Mesenchymal stem cell (in vitro differentiated cells and primary cell): ENCODE results near the gene IFNA5.

Experiments used
- DNase-seq: peaks from one replicate; pipeline ENCODE4 v3.0.0-alpha.2; 2013
- H2AFZ ChIP-seq: one replicate; pipeline ENCODE4 v1.6.1; 2013; ENCODE audit warnings: low read depth, mild to moderate bottlenecking, control low read depth, inconsistent platforms, low read length, moderate library complexity
- H2AK5ac ChIP-seq: 2 replicates; pipeline ENCODE4 v1.6.1; 2013; ENCODE audit warnings: low read length, moderate library complexity, mild to moderate bottlenecking, inconsistent platforms; ENCODE audit not compliant: severe bottlenecking
- H2BK120ac ChIP-seq: one replicate; pipeline ENCODE4 v1.6.1; 2013; ENCODE audit warnings: low read depth, mild to moderate bottlenecking, inconsistent platforms, low read length, moderate library complexity
- H2BK12ac ChIP-seq, 2 experiments: one replicate each; pipeline ENCODE4 v1.6.1; 2013; ENCODE audit warnings: inconsistent platforms in 2 of 2, low read length in 2 of 2, mild to moderate bottlenecking in 2 of 2, moderate library complexity in 2 of 2, control low read depth in 1 of 2
- H2BK15ac ChIP-seq: one replicate; pipeline ENCODE4 v1.6.1; 2013; ENCODE audit warnings: mild to moderate bottlenecking, low read depth, inconsistent platforms; ENCODE audit not compliant: poor library complexity, severe bottlenecking
- H2BK5ac ChIP-seq: 2 replicates; pipeline ENCODE4 v1.6.1; 2013; ENCODE audit warnings: low read depth, mild to moderate bottlenecking, low read length, control low read depth, inconsistent platforms; ENCODE audit not compliant: poor library complexity, severe bottlenecking
- H3K14ac ChIP-seq, 2 experiments: one replicate each; pipeline ENCODE4 v1.6.1; 2013; ENCODE audit warnings: inconsistent platforms in 2 of 2, low read length in 2 of 2, control low read depth in 1 of 2, mild to moderate bottlenecking in 1 of 2, moderate library complexity in 1 of 2
- H3K18ac ChIP-seq, 2 experiments: one replicate each; pipeline ENCODE4 v1.6.1; 2013; ENCODE audit warnings: inconsistent platforms in 2 of 2, low read length in 2 of 2, control low read depth in 1 of 2, low read depth in 1 of 2, mild to moderate bottlenecking in 1 of 2
- H3K23ac ChIP-seq, 2 experiments: one replicate each; pipeline ENCODE4 v1.6.1; 2013; ENCODE audit warnings: inconsistent platforms in 2 of 2, low read length in 2 of 2, mild to moderate bottlenecking in 2 of 2, moderate library complexity in 2 of 2, control low read depth in 1 of 2
- H3K27ac ChIP-seq: 2 replicates; pipeline ENCODE4 v1.5.1; 2013; ENCODE audit warnings: mild to moderate bottlenecking, moderate library complexity, low read length, control low read depth, inconsistent platforms; ENCODE audit not compliant: poor library complexity, severe bottlenecking
- H3K27me3 ChIP-seq, 2 experiments: 2 replicates each; pipeline versions ENCODE4 v1.6.1 to v1.7.0; 2013; ENCODE audit warnings: low read length in 2 of 2, mild to moderate bottlenecking in 2 of 2, moderate library complexity in 2 of 2, control low read depth in 1 of 2, inconsistent platforms in 1 of 2; ENCODE audit not compliant: control insufficient read depth in 1 of 2, insufficient read depth in 1 of 2
- H3K36me3 ChIP-seq, 2 experiments: 2 replicates each; pipeline versions ENCODE4 v1.6.1 to v1.7.0; 2013; ENCODE audit warnings: low read length in 2 of 2, control low read depth in 1 of 2, inconsistent platforms in 1 of 2, low read depth in 1 of 2, mild to moderate bottlenecking in 1 of 2; ENCODE audit not compliant: insufficient read depth in 2 of 2, control insufficient read depth in 1 of 2
- H3K4ac ChIP-seq, 2 experiments: one replicate each; pipeline ENCODE4 v1.6.1; 2013; ENCODE audit warnings: inconsistent platforms in 2 of 2, low read length in 2 of 2, mild to moderate bottlenecking in 2 of 2, moderate library complexity in 2 of 2, control low read depth in 1 of 2, low read depth in 1 of 2
- H3K4me1 ChIP-seq: 2 replicates; pipeline ENCODE4 v1.6.1; 2013; ENCODE audit warnings: low read depth, low read length, control low read depth; ENCODE audit not compliant: control insufficient read depth, insufficient read depth
- H3K4me2 ChIP-seq: 2 replicates; pipeline ENCODE4 v1.6.1; 2013; ENCODE audit warnings: low read length, mild to moderate bottlenecking, inconsistent platforms; ENCODE audit not compliant: poor library complexity, severe bottlenecking
- H3K4me3 ChIP-seq, 2 experiments: 2 replicates each; pipeline versions ENCODE4 v1.5.1 to v1.7.0; 2013; ENCODE audit warnings: low read length in 2 of 2, mild to moderate bottlenecking in 2 of 2, control low read depth in 1 of 2, low read depth in 1 of 2; ENCODE audit not compliant: insufficient read depth in 1 of 2
- H3K79me1 ChIP-seq: replicated peaks from 2 replicates; pipeline ENCODE4 v1.6.1; 2013; ENCODE audit warnings: mild to moderate bottlenecking, control low read depth, low read length, inconsistent platforms; ENCODE audit not compliant: poor library complexity, severe bottlenecking
- H3K9ac ChIP-seq: 2 replicates; pipeline ENCODE4 v1.7.0; 2013; ENCODE audit warnings: mild to moderate bottlenecking, low read length, moderate library complexity
- H3K9me3 ChIP-seq: 2 replicates; pipeline ENCODE4 v1.7.0; 2013; ENCODE audit warnings: mild to moderate bottlenecking, low read length; ENCODE audit not compliant: control insufficient read depth
- H4K8ac ChIP-seq: one replicate; pipeline ENCODE4 v1.6.1; 2013; ENCODE audit warnings: inconsistent platforms, mild to moderate bottlenecking, low read length, moderate library complexity
- H4K91ac ChIP-seq: one replicate; pipeline ENCODE4 v1.6.1; 2013; ENCODE audit warnings: mild to moderate bottlenecking, low read length, inconsistent platforms
- WGBS: methylation state at CpG from one replicate; pipeline ENCODE4 v1.1.7; 2013; ENCODE audit warnings: mixed read lengths; 5-methylcytosine and 5-hydroxymethylcytosine counted together

Gene IFNA5

DNA sequence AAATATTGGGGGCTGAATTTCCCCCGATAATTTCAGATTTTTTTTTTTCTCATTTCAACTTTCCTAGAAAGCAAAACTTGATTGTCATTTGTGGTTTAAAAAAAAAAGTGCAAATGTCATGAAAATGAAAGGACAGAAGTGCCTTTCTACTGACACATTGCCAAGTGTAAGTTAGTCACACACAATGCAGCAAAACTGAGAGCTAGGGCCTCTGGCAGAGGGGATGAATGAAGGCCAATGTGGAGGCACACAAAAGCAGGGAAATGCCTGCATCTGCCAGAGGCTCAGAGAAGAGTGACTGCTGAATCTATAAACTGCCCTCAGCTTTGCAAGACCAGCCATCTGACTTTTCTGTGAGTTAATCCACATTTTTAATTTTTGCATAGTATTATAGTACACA is 6.8 kb upstream of the IFNA5 start:
- Histone ChIP-seq H3K4ac (no peak overlapping the region), H4K8ac (no peak overlapping the region), H3K9me3 (no peaks in the 10 kb centered on the region), H3K4me3 (no peak overlapping the region), H3K14ac (no peak overlapping the region), H3K4me2 (no peak overlapping the region), H3K23ac (no peak overlapping the region), H3K18ac (no peak overlapping the region), H2AK5ac (no peak overlapping the region), H3K27ac (no peak overlapping the region), H4K91ac (no peak overlapping the region), H2BK12ac (no peak overlapping the region), H2BK120ac (no peak overlapping the region), H3K79me1 (no peaks in the 10 kb centered on the region), H3K36me3 (no peaks in the 10 kb centered on the region), H3K9ac (no peak overlapping the region), H3K4me1 (no peaks in the 10 kb centered on the region), H2AFZ (no peak overlapping the region), H3K27me3 (peaks cover 0 to 5% of the 10 kb centered on the region in 2 experiments), H2BK5ac (no peak overlapping the region), H2BK15ac (no peak overlapping the region)
- no CpG with 5 or more reads among the region's 1 CpG for WGBS
- no peak for DNase-seq

DNA sequence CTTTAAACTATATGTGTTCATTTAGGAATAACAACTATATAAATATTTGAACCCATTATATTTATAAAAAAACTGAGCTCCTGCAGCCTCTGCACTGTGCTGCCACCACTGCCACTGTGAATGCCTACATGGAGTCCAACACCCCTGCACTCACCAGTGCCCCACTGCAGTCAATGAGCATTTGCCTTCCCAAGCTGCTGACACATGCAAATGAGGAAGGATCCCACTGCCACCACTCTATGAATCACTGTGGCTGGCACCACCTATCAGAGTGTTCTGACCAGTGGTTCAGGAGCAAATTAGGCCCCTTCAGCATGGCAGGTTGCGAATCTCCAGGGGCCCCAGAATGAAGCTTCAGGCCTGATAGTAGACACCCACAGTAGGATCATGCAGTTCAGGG is 9.1 kb downstream of the IFNA5 start:
- Histone ChIP-seq H3K4me1 (peaks cover 2% of the 10 kb centered on the region), H3K36me3 (no peaks in the 10 kb centered on the region), H3K14ac (no peak overlapping the region), H3K9ac (no peak overlapping the region), H3K4ac (no peak overlapping the region), H4K8ac (no peak overlapping the region), H3K27ac (no peak overlapping the region), H3K27me3 (peaks cover 5% of the 10 kb centered on the region in 2 experiments), H4K91ac (peak overlapping the region; percentile 39), H3K23ac (no peak overlapping the region), H3K9me3 (no peaks in the 10 kb centered on the region), H2AFZ (no peak overlapping the region), H3K79me1 (no peaks in the 10 kb centered on the region), H3K18ac (no peak overlapping the region), H3K4me2 (no peak overlapping the region), H2BK12ac (no peak overlapping the region), H2AK5ac (no peak overlapping the region), H2BK5ac (no peak overlapping the region), H3K4me3 (no peak overlapping the region), H2BK15ac (no peak overlapping the region), H2BK120ac (no peak overlapping the region)
- DNase-seq: no peak
- 83% methylated on average over 1 of the region's 1 CpG for WGBS

DNA sequence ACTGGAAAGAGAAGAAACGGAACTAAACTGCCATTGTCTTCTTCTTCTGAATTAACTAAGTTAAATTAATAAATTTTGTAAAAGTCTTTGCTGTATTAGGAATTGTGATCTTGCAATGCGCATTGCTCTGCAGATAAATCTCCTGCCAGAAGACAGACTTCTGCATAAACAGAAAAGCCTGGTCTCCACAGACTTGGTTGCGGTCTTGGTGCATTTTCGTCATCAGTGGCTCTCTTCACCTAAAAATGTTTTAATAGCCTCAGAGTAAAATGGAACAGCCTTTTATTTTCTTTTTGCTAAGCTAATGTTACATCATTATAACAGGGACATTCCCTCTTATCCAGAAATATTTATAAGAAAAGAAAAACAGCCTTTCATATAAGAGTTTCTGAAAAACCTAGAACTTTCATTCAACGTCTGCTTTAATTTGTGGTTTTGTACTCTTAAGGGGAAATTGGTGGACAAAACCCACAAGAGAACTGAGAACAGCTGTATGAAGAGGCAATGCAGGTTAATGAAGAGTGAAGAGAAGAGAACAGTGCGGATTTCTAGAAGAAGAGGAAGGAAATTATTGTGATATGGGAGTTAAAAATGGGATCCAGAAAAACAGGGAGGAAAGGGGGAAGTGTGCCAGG is 10.1 kb downstream of the IFNA5 start:
- peaks cover 5% of the 10 kb centered on the region in 2 experiments for H3K27me3 ChIP-seq

DNA sequence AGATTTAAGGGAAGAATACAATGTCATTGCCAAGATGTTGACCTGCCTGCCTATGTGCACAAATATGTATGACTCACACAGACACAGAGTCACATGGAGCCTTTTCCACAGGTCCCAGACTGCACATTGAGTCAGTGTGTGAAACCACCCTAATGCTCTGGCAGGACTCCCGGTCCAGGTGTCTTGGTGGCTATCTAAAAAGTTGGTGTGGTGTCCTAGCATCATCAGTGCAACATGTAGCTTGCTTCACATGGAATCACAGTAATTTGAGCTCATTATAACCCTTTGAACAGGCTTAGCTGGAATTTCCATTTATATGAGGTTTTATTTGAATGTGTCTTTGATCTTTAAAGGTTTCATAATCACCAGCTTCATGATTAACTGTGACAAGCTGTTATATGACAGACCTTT is 10.7 kb downstream of the IFNA5 start:
- H3K4me3 ChIP-seq: no peak overlapping the region
- H3K18ac ChIP-seq: no peak overlapping the region
- DNase-seq: peak; percentile 6
- peaks cover 8 to 9% of the 10 kb centered on the region in 2 experiments for H3K27me3 ChIP-seq
- no peak overlapping the region for H2AFZ ChIP-seq
- no peaks in the 10 kb centered on the region for H3K79me1 ChIP-seq
- peaks cover 2% of the 10 kb centered on the region for H3K4me1 ChIP-seq
- H3K4me2 ChIP-seq: no peak overlapping the region
- WGBS: 75% methylated on average over 1 of the region's 1 CpG
- H2BK120ac ChIP-seq: no peak overlapping the region
- H3K9ac ChIP-seq: no peak overlapping the region
- H4K91ac ChIP-seq: no peak overlapping the region
- no peak overlapping the region for H2BK5ac ChIP-seq
- no peak overlapping the region for H4K8ac ChIP-seq
- no peak overlapping the region for H3K23ac ChIP-seq
- no peak overlapping the region for H2BK12ac ChIP-seq
- H2BK15ac ChIP-seq: no peak overlapping the region
- no peaks in the 10 kb centered on the region for H3K36me3 ChIP-seq
- no peak overlapping the region for H2AK5ac ChIP-seq
- no peak overlapping the region for H3K27ac ChIP-seq
- no peak overlapping the region for H3K4ac ChIP-seq
- H3K9me3 ChIP-seq: no peaks in the 10 kb centered on the region
- H3K14ac ChIP-seq: no peak overlapping the region

More for the DNA sequence above, 10.1 kb downstream of the IFNA5 start:
- Histone ChIP-seq H3K18ac (no peak overlapping the region), H3K4me2 (no peak overlapping the region), H4K91ac (no peak overlapping the region), H4K8ac (no peak overlapping the region), H3K4me1 (peaks cover 2% of the 10 kb centered on the region), H2BK15ac (no peak overlapping the region), H2BK12ac (no peak overlapping the region), H3K9me3 (no peaks in the 10 kb centered on the region), H3K4ac (no peak overlapping the region), H2BK120ac (no peak overlapping the region), H2AFZ (no peak overlapping the region), H3K23ac (no peak overlapping the region), H3K9ac (no peak overlapping the region), H3K4me3 (no peak overlapping the region), H2AK5ac (no peak overlapping the region), H3K79me1 (no peaks in the 10 kb centered on the region), H2BK5ac (no peak overlapping the region), H3K14ac (no peak overlapping the region), H3K27ac (no peak overlapping the region), H3K36me3 (no peaks in the 10 kb centered on the region)
- no peak for DNase-seq
- 75% methylated on average over 5 of the region's 6 CpGs for WGBS
